Measurements from ENCODE around the gene PPP1R3D. TPM values are rescaled to one million over a fixed set of nuclear protein-coding genes. Genes with fewer than 3 reads are reported as not detected.

Gene PPP1R3D
- total and polyA plus RNA-seq, 10 of the 15 experiments (the other 5 are each of a cell fraction or from before 2014, with no cell fraction given) = 0.39 to 4.8 (median 2.9) TPM

DNA sequence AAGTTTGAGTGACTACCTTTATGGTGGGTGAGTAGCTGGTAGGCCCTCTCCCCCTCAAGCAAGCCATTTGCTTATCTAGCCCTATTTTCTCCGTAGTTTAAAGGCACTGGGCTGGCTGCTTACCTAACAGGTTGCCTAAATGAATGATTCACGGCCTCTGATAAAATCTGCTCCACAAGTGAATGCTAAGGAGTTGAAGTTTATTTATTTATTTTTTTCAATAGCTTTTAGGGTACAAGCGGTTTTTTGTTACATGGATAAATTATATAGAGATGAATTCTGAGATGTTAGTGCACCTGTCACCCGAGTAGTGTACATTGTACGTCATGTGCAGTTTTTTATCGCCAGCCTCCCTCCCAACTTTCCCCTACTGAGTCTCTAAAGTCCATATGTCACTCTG, 9.8 kb upstream of the PPP1R3D start:
- ATAC-seq (no peak), DNase-seq (ENCODE audit: low read depth, low spot score) (no peak), FAIRE-seq (no peak)
- H3K27me3 ChIP-seq (replicated peaks in 1 of 2; ENCODE audit: control insufficient read depth in 2 of 2, insufficient read depth in 2 of 2, low read length in 1 of 2) = no peaks in the 10 kb centered on the region
- in situ Hi-C loops (cut with MboI) (no loop called here), intact Hi-C loops (cut with micrococcal nuclease; ENCODE audit: unreplicated experiment) (loop anchor here (10.0 kb wide), 1 partner anchor 105 kb away; no protein-coding TSS in a partner anchor)
- ChIA-PET SMC1A (ENCODE audit: uncharacterized antibody, unreplicated experiment) (interaction anchor here (1.1 to 1.9 kb wide), 3 partner anchors 10 to 63 kb away, joined by 3 to 8 read pairs (median 3); partner anchors contain the start of genes FAM217B and PPP1R3D), RAD21 (ENCODE audit: unreplicated experiment) (interaction anchor here (1.2 kb wide), 1 partner anchor 10 kb away, joined by 4 read pairs; the partner anchor contains the start of genes FAM217B and PPP1R3D), CTCF (interaction anchor here (0.7 to 12.8 kb wide), 13 partner anchors 9 to 782 kb away, joined by 3 to 173 read pairs (median 4); partner anchors contain the start of genes CDH26, FAM217B, PPP1R3D and SYCP2), POLR2A (no interaction called here)
- no TSS peak for BruUV-seq (replicated peaks)
- H3K9me3 ChIP-seq (replicated peaks; ENCODE audit: control insufficient read depth, insufficient read depth, low read length) = no peaks in the 10 kb centered on the region
- 82% methylated on average over 6 of the region's 6 CpGs for WGBS (ENCODE audit: insufficient coverage, insufficient replicate concordance, low lambda C conversion rate, missing lambda C conversion rate)
- TF ChIP-seq MEF2B (IDR thresholded peaks at IDR 0.05; ENCODE audit: partially characterized antibody, poor library complexity, severe bottlenecking) (no peak), ASH2L (IDR thresholded peaks at IDR 0.05; ENCODE audit: borderline replicate concordance, low read depth) (no peak), MXI1 (IDR thresholded peaks at IDR 0.05; ENCODE audit: low read depth, low read length) (no peak), CEBPB (IDR thresholded peaks at IDR 0.05; ENCODE audit: borderline replicate concordance in 1 of 2, low read depth in 2 of 2, low read length in 2 of 2) (no peak), RCOR1 (conservative IDR thresholded peaks at IDR 0.05; ENCODE audit: low read depth, low read length) (no peak), NFYB (IDR thresholded peaks at IDR 0.05; ENCODE audit: insufficient read depth, low read depth, low read length) (no peak), SRF (IDR thresholded peaks at IDR 0.05; ENCODE audit: low read depth in 2 of 2, low read length in 2 of 2) (no peak)
- TF ChIP-seq, protein P1, sequence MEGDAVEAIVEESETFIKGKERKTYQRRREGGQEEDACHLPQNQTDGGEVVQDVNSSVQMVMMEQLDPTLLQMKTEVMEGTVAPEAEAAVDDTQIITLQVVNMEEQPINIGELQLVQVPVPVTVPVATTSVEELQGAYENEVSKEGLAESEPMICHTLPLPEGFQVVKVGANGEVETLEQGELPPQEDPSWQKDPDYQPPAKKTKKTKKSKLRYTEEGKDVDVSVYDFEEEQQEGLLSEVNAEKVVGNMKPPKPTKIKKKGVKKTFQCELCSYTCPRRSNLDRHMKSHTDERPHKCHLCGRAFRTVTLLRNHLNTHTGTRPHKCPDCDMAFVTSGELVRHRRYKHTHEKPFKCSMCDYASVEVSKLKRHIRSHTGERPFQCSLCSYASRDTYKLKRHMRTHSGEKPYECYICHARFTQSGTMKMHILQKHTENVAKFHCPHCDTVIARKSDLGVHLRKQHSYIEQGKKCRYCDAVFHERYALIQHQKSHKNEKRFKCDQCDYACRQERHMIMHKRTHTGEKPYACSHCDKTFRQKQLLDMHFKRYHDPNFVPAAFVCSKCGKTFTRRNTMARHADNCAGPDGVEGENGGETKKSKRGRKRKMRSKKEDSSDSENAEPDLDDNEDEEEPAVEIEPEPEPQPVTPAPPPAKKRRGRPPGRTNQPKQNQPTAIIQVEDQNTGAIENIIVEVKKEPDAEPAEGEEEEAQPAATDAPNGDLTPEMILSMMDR (IDR thresholded peaks at IDR 0.05 in 2 of 3, conservative IDR thresholded peaks at IDR 0.05 in 1 of 3; ENCODE audit: control insufficient read depth in 2 of 3, extremely low read depth in 1 of 3, insufficient read depth in 1 of 3, low read depth in 3 of 3, low read length in 3 of 3) = no peak
- TF ChIP-seq, protein P2, sequence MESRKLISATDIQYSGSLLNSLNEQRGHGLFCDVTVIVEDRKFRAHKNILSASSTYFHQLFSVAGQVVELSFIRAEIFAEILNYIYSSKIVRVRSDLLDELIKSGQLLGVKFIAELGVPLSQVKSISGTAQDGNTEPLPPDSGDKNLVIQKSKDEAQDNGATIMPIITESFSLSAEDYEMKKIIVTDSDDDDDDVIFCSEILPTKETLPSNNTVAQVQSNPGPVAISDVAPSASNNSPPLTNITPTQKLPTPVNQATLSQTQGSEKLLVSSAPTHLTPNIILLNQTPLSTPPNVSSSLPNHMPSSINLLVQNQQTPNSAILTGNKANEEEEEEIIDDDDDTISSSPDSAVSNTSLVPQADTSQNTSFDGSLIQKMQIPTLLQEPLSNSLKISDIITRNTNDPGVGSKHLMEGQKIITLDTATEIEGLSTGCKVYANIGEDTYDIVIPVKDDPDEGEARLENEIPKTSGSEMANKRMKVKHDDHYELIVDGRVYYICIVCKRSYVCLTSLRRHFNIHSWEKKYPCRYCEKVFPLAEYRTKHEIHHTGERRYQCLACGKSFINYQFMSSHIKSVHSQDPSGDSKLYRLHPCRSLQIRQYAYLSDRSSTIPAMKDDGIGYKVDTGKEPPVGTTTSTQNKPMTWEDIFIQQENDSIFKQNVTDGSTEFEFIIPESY (IDR thresholded peaks at IDR 0.05) = no peak
- TF ChIP-seq, protein P3, sequence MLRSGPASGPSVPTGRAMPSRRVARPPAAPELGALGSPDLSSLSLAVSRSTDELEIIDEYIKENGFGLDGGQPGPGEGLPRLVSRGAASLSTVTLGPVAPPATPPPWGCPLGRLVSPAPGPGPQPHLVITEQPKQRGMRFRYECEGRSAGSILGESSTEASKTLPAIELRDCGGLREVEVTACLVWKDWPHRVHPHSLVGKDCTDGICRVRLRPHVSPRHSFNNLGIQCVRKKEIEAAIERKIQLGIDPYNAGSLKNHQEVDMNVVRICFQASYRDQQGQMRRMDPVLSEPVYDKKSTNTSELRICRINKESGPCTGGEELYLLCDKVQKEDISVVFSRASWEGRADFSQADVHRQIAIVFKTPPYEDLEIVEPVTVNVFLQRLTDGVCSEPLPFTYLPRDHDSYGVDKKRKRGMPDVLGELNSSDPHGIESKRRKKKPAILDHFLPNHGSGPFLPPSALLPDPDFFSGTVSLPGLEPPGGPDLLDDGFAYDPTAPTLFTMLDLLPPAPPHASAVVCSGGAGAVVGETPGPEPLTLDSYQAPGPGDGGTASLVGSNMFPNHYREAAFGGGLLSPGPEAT (IDR thresholded peaks at IDR 0.05; ENCODE audit: low read depth) = no peak
- H3K4me3 ChIP-seq = no peak overlapping the region
- H3K79me2 ChIP-seq (ENCODE audit: control insufficient read depth, insufficient read depth, low read length) = no peaks in the 10 kb centered on the region
- no peaks in the 10 kb centered on the region for H4K20me1 ChIP-seq (ENCODE audit: control insufficient read depth, insufficient read depth)
- no peaks in the 10 kb centered on the region; a peak in 1 of 4 replicates for H3K36me3 ChIP-seq (ENCODE audit: control insufficient read depth in 2 of 2, insufficient read depth in 2 of 2, low read length in 1 of 2)
- no peak overlapping the region for H2AFZ ChIP-seq (ENCODE audit: control insufficient read depth, low read depth, low read length)
- no peak overlapping the region for H3K9ac ChIP-seq (ENCODE audit: control insufficient read depth, insufficient read depth, low read length)
- no peak overlapping the region for H3K27ac ChIP-seq (ENCODE audit: control insufficient read depth, insufficient read depth)
- peaks cover 6% of the 10 kb centered on the region for H3K4me1 ChIP-seq (ENCODE audit: control insufficient read depth, insufficient read depth, low read length)
- no peak overlapping the region for H3K4me2 ChIP-seq (ENCODE audit: control insufficient read depth, insufficient read depth)

Data from GM12878 (cell line).